K562 (cell line): ENCODE data around the gene AANAT. TPM values are rescaled to one million over a fixed set of nuclear protein-coding genes. Genes with fewer than 3 reads are reported as not detected.
"Not testable (repeated sequence)": the region's sequence is repeated elsewhere in the genome, so short reads cannot be mapped to it uniquely, and the experiment has no call there.

ENCODE experiments used
- ATAC-seq: fragments of 200-7000 bp; cut with Tn5 transposase; 3 replicates; pipeline ENCODE4 v1.9.1; 2020; ENCODE audit warnings: moderate library complexity
- BruUV-seq: library from RNA; stranded (reverse); fragments of 400-500 nt; replicated peaks from 2 replicates; lab custom pipeline; 2021; lab: Mats Ljungman, UMichigan
- CTCF ChIA-PET: fragments of 300-600 bp; formaldehyde crosslinking; extraction: SDS; loops from one replicate; lab custom pipeline; 2021; ENCODE audit warnings: low intra/inter-chr PET ratio; lab: Yijun Ruan, JAX
- POLR2A ChIA-PET: fragments of 300-600, 350-650 bp; sonication (Branson Sonifier 250); formaldehyde crosslinking; extraction: SDS; loops from one replicate; lab custom pipeline; 2021; ENCODE audit warnings: antibody characterized with exemption, inconsistent platforms; lab: Yijun Ruan, JAX
- DNase-seq, 4 experiments: peaks; one replicate each; pipeline versions ENCODE4 v3.0.0 to v3.0.0-alpha.2; 2011 to 2018; ENCODE audit warnings: low spot score in 3 of 4, mixed read lengths in 3 of 4; ENCODE audit errors: extremely low read depth in 1 of 4
- FAIRE-seq: peaks from 2 replicates; lab custom pipeline; 2011; peaks lifted over from hg19 to GRCh38; lab: Jason Lieb, UNC
- H2AFZ ChIP-seq: 2 replicates; pipeline ENCODE4 v1.6.0; 2011; ENCODE audit warnings: low read depth, low read length, control low read depth, inconsistent platforms
- H3K27ac ChIP-seq: fragments of 200-600 bp; 3 replicates; pipeline ENCODE4 v1.8.0; 2011; ENCODE audit warnings: low read depth, mild to moderate bottlenecking, control low read depth, inconsistent platforms, low read length, moderate library complexity, mixed read lengths; ENCODE audit errors: extremely low read depth
- H3K27me3 ChIP-seq, 2 experiments: fragments of 300-600 bp in 1 of 2; 2 replicates in 1 of 2; 3 replicates in 1 of 2; pipeline versions ENCODE4 v1.6.0 to v1.8.0; 2011; ENCODE audit warnings: inconsistent platforms in 2 of 2, low read length in 2 of 2, mild to moderate bottlenecking in 1 of 2, mixed read lengths in 1 of 2, moderate library complexity in 1 of 2; ENCODE audit not compliant: control insufficient read depth in 2 of 2, insufficient read depth in 2 of 2
- H3K36me3 ChIP-seq: fragments of 300-600 bp; 3 replicates; pipeline ENCODE4 v1.8.0; 2011; ENCODE audit warnings: mild to moderate bottlenecking, low read length, inconsistent platforms; ENCODE audit not compliant: control insufficient read depth, insufficient read depth
- H3K4me1 ChIP-seq, 2 experiments: fragments of 200-600 bp in 1 of 2; replicated peaks in 1 of 2; 2 replicates in 1 of 2; 3 replicates in 1 of 2; pipeline versions ENCODE4 v1.5.1 to v1.8.0; 2011; ENCODE audit warnings: inconsistent platforms in 2 of 2, low read length in 2 of 2, mild to moderate bottlenecking in 1 of 2, mixed read lengths in 1 of 2, moderate library complexity in 1 of 2; ENCODE audit not compliant: control insufficient read depth in 2 of 2, insufficient read depth in 2 of 2
- H3K4me2 ChIP-seq: 2 replicates; pipeline ENCODE4 v1.6.1; 2011; ENCODE audit warnings: low read length, control low read depth, inconsistent platforms, mixed read lengths; ENCODE audit not compliant: insufficient read depth
- H3K4me3 ChIP-seq: fragments of 200-600 bp; sonication (generic), shearing (Covaris generic); 2 replicates; pipeline ENCODE4 v1.5.1; 2016; ENCODE audit warnings: control low read depth, inconsistent platforms
- H3K79me2 ChIP-seq: fragments of 200-600 bp; 3 replicates; pipeline ENCODE4 v1.8.0; 2011; ENCODE audit warnings: low read length, inconsistent platforms; ENCODE audit not compliant: control insufficient read depth, insufficient read depth
- H3K9ac ChIP-seq, 2 experiments: 2 replicates each; pipeline versions ENCODE4 v1.6.0 to v1.6.1; 2011; ENCODE audit warnings: low read depth in 2 of 2, low read length in 2 of 2, control low read depth in 1 of 2, inconsistent platforms in 1 of 2, mild to moderate bottlenecking in 1 of 2, mixed read lengths in 1 of 2; ENCODE audit not compliant: insufficient read depth in 1 of 2
- H3K9me1 ChIP-seq: one replicate; pipeline ENCODE4 v1.6.0; 2011; ENCODE audit warnings: inconsistent platforms, mild to moderate bottlenecking, low read length, moderate library complexity; ENCODE audit not compliant: control insufficient read depth, insufficient read depth
- H3K9me3 ChIP-seq: replicated peaks from 2 replicates; pipeline ENCODE4 v1.5.1; 2011; ENCODE audit warnings: low read depth, low read length, inconsistent platforms; ENCODE audit not compliant: control insufficient read depth, insufficient read depth
- H4K20me1 ChIP-seq: replicated peaks from 2 replicates; pipeline ENCODE4 v1.6.1; 2011; ENCODE audit warnings: low read length, inconsistent platforms, mixed read lengths; ENCODE audit not compliant: control insufficient read depth, insufficient read depth
- JUN ChIP-seq, 2 experiments: sonication (generic) in 1 of 2; formaldehyde crosslinking in 1 of 2; IDR thresholded peaks; 2 replicates each; pipeline versions ENCODE4 v1.6.1 to v1.8.0; 2012 to 2022; ENCODE audit warnings: borderline replicate concordance in 2 of 2, mild to moderate bottlenecking in 2 of 2, improper control_type of control experiment in 1 of 2, low read depth in 1 of 2, low read length in 1 of 2, missing genetic modification reagents in 1 of 2
- SMC3 ChIP-seq: conservative IDR thresholded peaks from 2 replicates; pipeline ENCODE4 v1.6.1; 2011; ENCODE audit warnings: low read depth, low read length, improper control_type of control experiment; ENCODE audit not compliant: insufficient read depth
- TAF15 ChIP-seq: fragments of 200-400 bp; formaldehyde crosslinking; IDR thresholded peaks from 2 replicates; pipeline ENCODE4 v1.6.1; 2017; ENCODE audit warnings: mild to moderate bottlenecking, low read depth, low read length, moderate library complexity
- TOE1 ChIP-seq, 2 experiments: fragments of 450-650 bp in 1 of 2; sonication (generic) in 1 of 2; formaldehyde crosslinking in 1 of 2; IDR thresholded peaks; 2 replicates each; pipeline versions ENCODE4 v1.7.1 to v1.8.0; 2016 to 2022; ENCODE audit warnings: borderline replicate concordance in 2 of 2, mild to moderate bottlenecking in 2 of 2, antibody characterized with exemption in 1 of 2, inconsistent platforms in 1 of 2, low read depth in 1 of 2, missing genetic modification reagents in 1 of 2, moderate library complexity in 1 of 2
- ZNF121 ChIP-seq: sonication (generic); formaldehyde crosslinking; conservative IDR thresholded peaks from 2 replicates; pipeline ENCODE4 v1.8.0; 2022; ENCODE audit warnings: missing genetic modification reagents
- WGBS: fragments of 100-300 bp; shearing (Covaris generic); methylation state at CpG from one replicate; pipeline ENCODE4 v1.1.6; 2016; ENCODE audit warnings: low coverage, mixed read lengths; ENCODE audit not compliant: insufficient coverage; ENCODE audit errors: missing lambda C conversion rate; 5-methylcytosine and 5-hydroxymethylcytosine counted together
- in situ Hi-C: fragments of 300-500 bp; cut with MboI; formaldehyde crosslinking; loops from 4 replicates; pipeline ENCODE4 v1.15.0; 2018; ENCODE audit warnings: inconsistent platforms, mixed read lengths
- intact Hi-C: fragments of 100-400 bp; cut with micrococcal nuclease; formaldehyde crosslinking; loops from 2 replicates; pipeline ENCODE4 v1.14.2; 2022
- polyA plus RNA-seq, 8 experiments: library from polyadenylated mRNA; depleted of rRNA in 4 of 8; stranded (reverse) in 5 of 8; unstranded in 3 of 8; fragments of >200 nt; fragmentation: Nextera tagmentation in 2 of 8; fragmentation: Illumina TruSeq in 1 of 8; extraction: Ambion mirVana in 2 of 8; extraction: Trizol in 1 of 8; gene quantifications; 2 replicates each; pipeline versions ENCODE4 v1.2.1 to v1.2.3, GENCODE V29; 2011 to 2014; ENCODE audit warnings: inconsistent platforms in 1 of 8, missing spikeins in 1 of 8
- total RNA-seq, 7 experiments: library from RNA; depleted of rRNA in 6 of 7; stranded (reverse); fragments of >200 nt in 6 of 7; fragmentation: Illumina TruSeq in 2 of 7; extraction: Trizol in 2 of 7; gene quantifications; 2 replicates each; pipeline versions ENCODE4 v1.2.1 to v1.2.3, GENCODE V29; 2011 to 2021; ENCODE audit warnings: low replicate concordance in 1 of 7

AANAT gene
- total and polyA plus RNA-seq, 9 of the 15 experiments (the other 6 are each of a cell fraction or from before 2014, with no cell fraction given): not detected

DNA sequence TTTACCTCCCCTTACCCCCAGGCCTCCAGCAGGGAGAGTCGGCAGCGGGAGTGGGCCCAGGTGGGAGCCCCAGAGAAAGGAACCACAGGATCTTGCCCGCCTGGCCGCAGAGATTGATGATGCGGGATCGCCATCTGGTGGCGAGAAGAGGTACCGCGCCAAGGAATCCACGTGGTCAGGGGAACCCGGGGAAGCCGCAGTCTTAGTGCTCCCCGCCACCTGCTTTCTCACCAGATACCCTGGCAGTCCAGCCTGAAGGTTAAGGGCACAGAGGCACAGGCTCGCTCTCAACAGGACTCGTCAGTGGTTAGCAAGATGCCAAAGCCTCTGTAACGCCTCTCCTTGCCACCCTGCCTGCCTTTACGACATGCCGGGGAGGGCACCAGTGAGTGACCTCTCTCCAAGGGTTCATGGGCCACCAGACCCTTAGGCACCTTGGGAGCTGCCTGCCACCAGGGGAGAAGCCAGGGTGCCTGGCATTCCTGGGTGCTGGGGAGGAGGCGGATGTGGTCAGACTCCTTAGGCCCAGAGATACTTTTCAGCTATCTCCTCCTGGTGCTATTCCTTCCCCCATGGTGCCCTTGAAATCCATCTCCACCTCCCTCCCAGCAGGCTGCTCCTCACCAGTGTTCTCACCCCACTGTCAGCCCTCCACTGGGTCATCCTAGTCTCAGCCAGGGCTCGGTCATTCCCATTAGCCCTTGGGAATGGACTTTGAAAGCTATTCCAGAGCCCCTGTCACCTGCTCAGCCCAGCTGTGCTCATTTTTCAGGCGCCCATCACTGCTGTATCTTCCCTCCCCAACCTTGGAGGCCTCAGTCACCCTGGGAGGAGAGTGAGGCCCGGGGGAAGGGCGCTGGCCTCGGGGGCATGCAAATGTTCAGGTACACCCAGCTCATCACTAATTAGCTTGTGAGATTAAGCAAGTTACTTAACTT is 39.3 kb downstream of the AANAT start (continued):
- TF ChIP-seq TOE1 (IDR thresholded peaks at IDR 0.05; ENCODE audit: borderline replicate concordance) (0 out of 2 replicates have a peak, but pooled peaks have one; percentile 46), TOE1 (CRISPR knock-in tag; IDR thresholded peaks at IDR 0.05; ENCODE audit: borderline replicate concordance, low read depth) (no peak), JUN (IDR thresholded peaks at IDR 0.05; ENCODE audit: borderline replicate concordance, low read depth, low read length) (peak; percentile 51; the same call in 1 of the 2 replicates), JUN (CRISPR knock-in tag; IDR thresholded peaks at IDR 0.05; ENCODE audit: borderline replicate concordance) (no peak), TAF15 (no peak), SMC3 (peak; percentile 97)

DNA sequence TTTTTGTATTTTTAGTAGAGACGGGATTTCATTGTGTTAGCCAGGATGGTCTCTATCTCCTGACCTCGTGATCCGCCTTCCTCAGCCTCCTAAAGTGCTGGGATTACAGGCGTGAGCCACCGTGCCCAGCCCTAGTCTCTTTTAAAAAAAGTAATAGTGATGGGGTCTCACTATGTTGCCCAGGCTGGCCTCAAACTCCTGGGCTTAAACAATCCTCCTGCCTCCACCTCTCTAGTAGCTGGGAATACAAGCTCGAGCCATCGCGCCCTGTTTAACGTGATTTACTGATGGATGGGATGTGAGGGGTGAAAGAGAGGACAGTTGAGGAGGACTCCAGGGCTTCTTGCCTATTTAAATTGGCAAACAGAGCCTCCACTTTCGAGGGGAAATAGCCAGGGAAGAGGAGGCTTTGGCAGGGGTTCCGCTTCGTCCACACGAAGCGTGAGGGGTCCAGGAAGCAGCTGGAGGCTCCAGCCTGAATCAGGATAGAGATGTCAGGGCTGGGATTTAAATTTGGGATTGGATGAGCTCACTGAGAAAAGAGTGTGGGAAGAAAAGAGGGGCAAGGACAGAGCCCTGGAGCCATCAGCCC is 41.2 kb downstream of the AANAT start:
- H3K9me1 ChIP-seq, H3K4me3 ChIP-seq, H3K9me3 ChIP-seq, H4K20me1 ChIP-seq, H3K27me3 ChIP-seq, FAIRE-seq, H3K36me3 ChIP-seq, H3K27ac ChIP-seq, H3K4me2 ChIP-seq, DNase-seq, H3K79me2 ChIP-seq, H2AFZ ChIP-seq, BruUV-seq, H3K9ac ChIP-seq, ATAC-seq: not testable (repeated sequence)
- peaks cover 10 to 13% of the 10 kb centered on the region in 2 experiments; a peak in 4 of 5 replicates for H3K4me1 ChIP-seq
- intact Hi-C loops: loop anchor here (5.0 kb wide), 2 partner anchors 39 to 206 kb away; no protein-coding TSS in a partner anchor
- TF ChIP-seq ZNF121 (CRISPR knock-in tag): 0 out of 2 replicates have a peak, but pooled peaks have one; percentile 35
- CTCF ChIA-PET: interaction anchor here (1.1 to 5.2 kb wide), 2 partner anchors 43 to 47 kb away, joined by 4 to 100 read pairs; partner anchors contain the start of gene AANAT
- POLR2A ChIA-PET: interaction anchor here (0.5 to 1.7 kb wide), 10 partner anchors 20 to 568 kb away, joined by 3 to 8 read pairs (median 4); partner anchors contain the start of gene SRSF2
- in situ Hi-C loops: loop anchor here (5.0 kb wide), 3 partner anchors 41 to 206 kb away; partner anchors contain the start of gene AANAT
- WGBS: 45% methylated on average over 14 of the region's 14 CpGs
